ENCODE data around the gene MFAP4. TPM values are rescaled to one million over a fixed set of nuclear protein-coding genes. Genes with fewer than 3 reads are reported as not detected.
A peak's percentile ranks its signal among the peaks of the same experiment; 100 is the strongest.

Gene MFAP4
- total and polyA plus RNA-seq, 9 of the 15 experiments (the other 6 are each of a cell fraction or from before 2014, with no cell fraction given), result 0.07 to 0.24 TPM; not detected in 7

GRCh38 chr17:19362277-19363113, 24.5 kb downstream of the MFAP4 start, which contains the start of gene B9D1 (continued):
- TF ChIP-seq HNRNPLL (IDR thresholded peaks at IDR 0.05; ENCODE audit: low read depth, low read length, poor library complexity, severe bottlenecking) (peak; percentile 32), ZBTB34 (CRISPR knock-in tag; IDR thresholded peaks at IDR 0.05) (no peak), CBFB (CRISPR knock-in tag; IDR thresholded peaks at IDR 0.05) (no peak; the same call in 1 of the 2 replicates), ZNF407 (IDR thresholded peaks at IDR 0.05; ENCODE audit: low read depth) (peak; percentile 92), E2F4 (CRISPR knock-in tag; IDR thresholded peaks at IDR 0.05; ENCODE audit: low read depth) (no peak), MYNN (IDR thresholded peaks at IDR 0.05) (peak; percentile 99), MYNN (CRISPR knock-in tag; IDR thresholded peaks at IDR 0.05) (peak; percentile 83; the same call in 1 of the 2 replicates), ZNF263 (CRISPR knock-in tag; IDR thresholded peaks at IDR 0.05; ENCODE audit: borderline replicate concordance) (peak; percentile 64), HEY1 (CRISPR knock-in tag; IDR thresholded peaks at IDR 0.05; ENCODE audit: borderline replicate concordance) (no peak), EP400 (IDR thresholded peaks at IDR 0.05) (peak; percentile 84), UBTF (IDR thresholded peaks at IDR 0.05; ENCODE audit: borderline replicate concordance in 1 of 2, low read depth in 2 of 2, low read length in 2 of 2) (no peak), MTA3 (IDR thresholded peaks at IDR 0.05; ENCODE audit: borderline replicate concordance) (peak; percentile 93; the same call in 1 of the 2 replicates), FOSL1 (tag; conservative IDR thresholded peaks at IDR 0.05) (peak; percentile 46; the same call in 1 of the 2 replicates)
